ENCODE data around the gene LCAT. TPM values are rescaled to one million over a fixed set of nuclear protein-coding genes. Genes with fewer than 3 reads are reported as not detected.
"Not testable (repeated sequence)": the region's sequence is repeated elsewhere in the genome, so short reads cannot be mapped to it uniquely, and the experiment has no call there.

The LCAT gene
- total RNA-seq, 6 experiments from 2014 or later: 17.6 to 21.8 (median 19.8) TPM

DNA sequence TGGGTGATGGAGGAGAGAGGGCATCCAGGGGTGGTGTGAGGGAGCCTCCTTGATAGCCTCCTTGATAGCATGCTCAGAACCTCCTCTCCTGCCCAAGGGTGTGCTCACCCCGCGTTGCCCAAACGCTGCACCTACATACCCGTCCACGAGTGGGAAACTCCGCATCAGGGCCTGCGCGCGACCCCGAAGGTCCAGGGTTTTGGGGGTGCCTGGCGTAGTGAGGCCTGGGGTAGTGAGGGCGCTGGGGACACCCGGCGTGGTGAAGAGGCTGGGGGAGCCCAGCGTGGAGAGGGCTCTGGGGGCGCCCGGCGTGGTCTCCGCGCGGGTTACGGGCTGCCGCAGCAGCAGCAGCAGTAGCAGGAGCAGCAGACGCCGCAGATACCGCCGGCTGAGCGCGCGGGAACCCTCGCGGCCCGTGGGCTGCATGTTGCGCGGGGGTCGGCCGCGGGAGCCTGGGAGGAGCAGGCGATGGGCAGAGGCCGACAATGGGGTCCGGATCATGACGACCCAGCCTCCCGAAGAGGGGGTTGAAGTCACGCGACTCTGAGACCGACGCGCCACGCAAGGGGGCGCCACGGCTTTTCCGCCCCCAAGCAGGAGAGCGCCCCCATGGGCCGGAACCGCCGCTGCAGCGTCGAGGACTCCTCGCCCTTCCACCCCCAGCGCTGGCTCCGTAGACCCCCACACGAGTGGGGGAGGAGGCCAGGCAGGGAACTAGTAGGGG is 36.2 kb upstream of the LCAT start, which contains the start of gene DPEP3:
TSS of gene DPEP3 (minus strand) at position 545 of the 724 bp plus-strand sequence. CDS start at position 426, 119 bp downstream.
- H3K4me3 Mint-ChIP-seq: no peak within 1 kb of the TSS
- no peak within 1 kb of the TSS for H3K27ac Mint-ChIP-seq
- no peaks in the 10 kb centered on the region for H3K9me3 Mint-ChIP-seq
- H3K4me1 Mint-ChIP-seq (ENCODE audit: low read depth): peaks cover 4% of the 10 kb centered on the region; the same call in 1 of the 2 replicates
- no peak for DNase-seq
- H3K27me3 Mint-ChIP-seq (ENCODE audit: insufficient read depth): peaks cover 11% of the 10 kb centered on the region
- TF ChIP-seq, protein P1, sequence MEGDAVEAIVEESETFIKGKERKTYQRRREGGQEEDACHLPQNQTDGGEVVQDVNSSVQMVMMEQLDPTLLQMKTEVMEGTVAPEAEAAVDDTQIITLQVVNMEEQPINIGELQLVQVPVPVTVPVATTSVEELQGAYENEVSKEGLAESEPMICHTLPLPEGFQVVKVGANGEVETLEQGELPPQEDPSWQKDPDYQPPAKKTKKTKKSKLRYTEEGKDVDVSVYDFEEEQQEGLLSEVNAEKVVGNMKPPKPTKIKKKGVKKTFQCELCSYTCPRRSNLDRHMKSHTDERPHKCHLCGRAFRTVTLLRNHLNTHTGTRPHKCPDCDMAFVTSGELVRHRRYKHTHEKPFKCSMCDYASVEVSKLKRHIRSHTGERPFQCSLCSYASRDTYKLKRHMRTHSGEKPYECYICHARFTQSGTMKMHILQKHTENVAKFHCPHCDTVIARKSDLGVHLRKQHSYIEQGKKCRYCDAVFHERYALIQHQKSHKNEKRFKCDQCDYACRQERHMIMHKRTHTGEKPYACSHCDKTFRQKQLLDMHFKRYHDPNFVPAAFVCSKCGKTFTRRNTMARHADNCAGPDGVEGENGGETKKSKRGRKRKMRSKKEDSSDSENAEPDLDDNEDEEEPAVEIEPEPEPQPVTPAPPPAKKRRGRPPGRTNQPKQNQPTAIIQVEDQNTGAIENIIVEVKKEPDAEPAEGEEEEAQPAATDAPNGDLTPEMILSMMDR (IDR thresholded peaks at IDR 0.05): peak; percentile 59
- no peaks in the 10 kb centered on the region; the same call in 1 of the 2 replicates for H3K36me3 Mint-ChIP-seq (ENCODE audit: low read depth)

DNA sequence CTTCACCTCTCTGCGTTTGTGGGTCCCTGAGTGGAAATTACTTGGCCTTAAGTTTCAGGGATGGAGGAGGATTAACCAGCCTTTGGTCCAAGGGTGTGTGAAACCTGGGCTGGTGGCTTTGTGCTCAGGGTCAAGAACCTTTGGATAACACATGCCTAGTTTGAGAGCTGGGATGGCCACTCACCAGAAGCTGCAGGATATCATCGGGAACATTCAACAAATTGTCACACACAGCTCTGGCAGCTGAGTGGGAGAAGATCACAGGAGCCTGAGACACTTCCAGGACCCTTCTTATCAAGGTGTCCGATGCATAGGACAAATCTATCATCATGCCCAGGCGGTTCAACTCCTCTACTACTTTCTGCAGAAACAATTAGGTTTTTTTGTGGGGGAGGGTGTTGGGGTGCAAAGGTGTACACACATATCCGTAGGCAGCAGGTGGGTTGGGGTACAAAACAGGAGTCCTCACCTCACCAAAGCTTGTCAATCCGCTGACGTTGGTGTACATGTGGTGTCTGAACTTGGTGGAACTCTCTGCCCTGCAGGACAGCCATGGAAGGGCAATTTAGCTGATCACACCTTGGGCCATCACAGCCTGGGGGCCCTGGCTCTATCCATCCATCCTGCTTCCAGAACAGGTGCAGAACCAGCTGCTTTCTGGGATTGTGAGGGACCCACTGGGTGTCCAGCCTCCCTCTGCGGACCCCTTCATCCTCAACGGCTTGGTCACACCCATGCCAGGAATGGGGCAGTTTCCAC is 33.7 kb upstream of the LCAT start:
- Mint-ChIP-seq H3K27me3 (ENCODE audit: insufficient read depth) (peaks cover 15% of the 10 kb centered on the region), H3K4me3 (no peak overlapping the region), H3K4me1 (ENCODE audit: low read depth) (no peaks in the 10 kb centered on the region), H3K9me3 (no peaks in the 10 kb centered on the region), H3K27ac (no peak overlapping the region), H3K36me3 (ENCODE audit: low read depth) (no peaks in the 10 kb centered on the region; the same call in 1 of the 2 replicates)
- TF ChIP-seq, protein P1 (IDR thresholded peaks at IDR 0.05): no peak
- DNase-seq: no peak

DNA sequence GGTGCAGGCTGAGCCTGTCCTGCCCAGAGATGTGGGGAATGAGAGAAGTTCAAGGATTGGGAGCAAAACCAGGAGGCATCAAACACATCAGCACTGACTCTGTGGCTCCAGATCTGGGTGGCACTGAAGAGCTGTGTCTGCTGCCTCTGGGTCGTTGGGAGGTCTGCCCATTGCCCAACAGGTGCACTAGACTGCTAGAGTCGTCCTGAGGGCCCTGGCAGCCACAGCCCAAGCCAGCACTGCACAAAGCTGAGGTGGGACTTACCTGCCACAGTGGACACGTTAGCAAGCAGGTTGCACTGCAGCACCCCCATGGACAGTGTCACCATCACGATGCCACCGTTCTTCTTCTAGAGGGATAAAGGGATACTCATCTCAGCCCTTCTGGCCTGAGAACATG is 33.1 kb upstream of the LCAT start:
- TF ChIP-seq, protein P1 (IDR thresholded peaks at IDR 0.05): no peak
- Mint-ChIP-seq H3K36me3 (ENCODE audit: low read depth) (no peaks in the 10 kb centered on the region), H3K4me3 (no peak overlapping the region), H3K9me3 (no peaks in the 10 kb centered on the region), H3K27ac (no peak overlapping the region), H3K4me1 (ENCODE audit: low read depth) (no peaks in the 10 kb centered on the region), H3K27me3 (ENCODE audit: insufficient read depth) (peaks cover 15% of the 10 kb centered on the region)
- DNase-seq: no peak

DNA sequence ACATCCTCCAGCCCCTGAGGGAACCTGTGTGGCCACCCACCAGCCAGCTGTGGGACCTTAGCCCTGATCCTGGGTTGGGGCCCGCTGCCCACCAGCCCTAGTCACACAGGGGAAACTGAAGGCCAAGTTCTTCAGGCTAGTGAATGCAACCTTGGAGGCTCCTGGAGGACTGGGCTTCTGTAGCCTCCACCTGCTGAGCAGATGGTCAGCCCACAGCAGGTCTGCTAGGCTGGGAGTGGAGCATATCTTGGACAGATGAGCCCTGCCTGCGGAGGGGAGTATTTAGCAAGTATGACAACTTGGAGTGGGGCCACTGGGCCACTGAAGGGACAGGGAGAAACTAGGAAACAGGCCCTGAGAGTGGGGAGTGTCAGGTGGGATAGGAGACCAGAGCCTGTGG is 32.3 kb upstream of the LCAT start:
- no peaks in the 10 kb centered on the region for H3K4me1 Mint-ChIP-seq (ENCODE audit: low read depth)
- TF ChIP-seq, protein P1 (IDR thresholded peaks at IDR 0.05): no peak

DNA sequence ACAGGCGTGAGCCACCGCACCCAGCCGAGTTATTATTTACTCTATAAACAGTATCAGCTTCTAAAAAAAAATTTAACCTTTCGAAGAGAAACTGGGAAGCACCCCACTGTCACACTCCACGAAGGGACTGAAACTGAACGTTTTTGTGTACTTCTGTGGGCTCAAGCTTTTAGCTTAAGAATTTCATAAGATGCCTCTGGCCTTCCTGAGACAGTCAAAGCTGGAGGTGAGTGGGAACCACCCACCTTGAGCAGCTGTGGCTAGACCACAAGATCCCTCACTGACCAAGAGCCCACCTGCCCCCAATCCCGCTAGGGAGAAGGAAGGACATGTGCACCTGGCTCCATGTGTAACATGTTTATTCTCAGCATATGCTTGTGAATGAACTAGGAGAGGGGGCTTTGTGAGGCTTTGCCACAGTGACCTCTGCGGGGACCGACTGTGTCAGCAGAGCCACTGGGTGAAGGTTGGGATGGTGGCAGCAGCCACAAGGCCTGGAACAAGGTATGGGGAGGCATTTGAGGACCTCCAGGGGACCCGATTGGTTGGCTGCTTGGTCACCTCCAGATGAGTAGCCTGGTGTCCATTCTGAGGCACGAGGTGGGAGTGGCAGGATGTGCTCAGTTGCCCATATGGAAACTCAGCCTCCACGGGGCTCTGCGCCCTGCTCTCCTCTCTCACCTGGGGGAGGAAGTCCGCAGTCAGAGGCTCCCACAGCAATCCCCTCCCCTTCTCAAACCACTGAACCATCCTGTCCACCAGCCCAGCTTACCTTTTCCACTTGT is 31.6 kb upstream of the LCAT start:
- TF ChIP-seq, protein P1 (IDR thresholded peaks at IDR 0.05): no peak
- no peak for DNase-seq
- Mint-ChIP-seq H3K27me3 (ENCODE audit: insufficient read depth) (peaks cover 17% of the 10 kb centered on the region), H3K4me3 (no peak overlapping the region), H3K36me3 (ENCODE audit: low read depth) (no peaks in the 10 kb centered on the region), H3K9me3 (no peaks in the 10 kb centered on the region), H3K4me1 (ENCODE audit: low read depth) (no peaks in the 10 kb centered on the region), H3K27ac (no peak overlapping the region)

More for the DNA sequence above, 32.3 kb upstream of the LCAT start:
- peaks cover 16% of the 10 kb centered on the region for H3K27me3 Mint-ChIP-seq (ENCODE audit: insufficient read depth)
- H3K4me3 Mint-ChIP-seq: no peak overlapping the region
- DNase-seq: no peak
- H3K36me3 Mint-ChIP-seq (ENCODE audit: low read depth): no peaks in the 10 kb centered on the region
- no peak overlapping the region for H3K27ac Mint-ChIP-seq
- no peaks in the 10 kb centered on the region for H3K9me3 Mint-ChIP-seq

DNA sequence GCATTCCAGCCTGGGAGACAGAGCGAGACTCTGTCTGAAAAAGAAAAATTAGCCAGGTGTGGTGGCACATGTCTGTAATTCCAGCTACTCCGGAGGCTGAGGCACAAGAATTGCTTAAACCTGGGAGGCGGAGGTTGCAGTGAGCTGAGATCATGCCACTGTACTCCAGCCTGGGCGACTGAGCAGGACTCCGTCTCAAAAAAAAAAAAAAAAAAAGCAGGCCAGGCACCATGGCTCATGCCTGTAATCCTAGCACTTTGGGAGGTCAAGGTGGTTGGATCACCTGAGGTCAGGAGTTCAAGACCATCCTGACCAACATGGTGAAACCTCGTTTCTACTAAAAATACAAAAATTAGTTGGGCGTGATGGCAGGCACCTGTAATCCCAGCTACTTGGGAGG is 28.4 kb upstream of the LCAT start:
- not testable (repeated sequence) for H3K4me1 Mint-ChIP-seq (ENCODE audit: low read depth); DNase-seq; H3K9me3 Mint-ChIP-seq; H3K4me3 Mint-ChIP-seq; H3K36me3 Mint-ChIP-seq (ENCODE audit: low read depth); H3K27ac Mint-ChIP-seq
- H3K27me3 Mint-ChIP-seq (ENCODE audit: insufficient read depth): peaks cover 12% of the 10 kb centered on the region
